Stomach (tissue), 9 donors: Measurements from ENCODE around the gene WDR70. TPM values are rescaled to one million over a fixed set of nuclear protein-coding genes. Genes with fewer than 3 reads are reported as not detected.

ENCODE experiments used
- DNase-seq, 2 donors: peaks; one replicate each; pipeline versions ENCODE4 v3.0.0 to v3.0.0-alpha.2; 2013 to 2019
- H3K27ac ChIP-seq, 5 donors: fragments of 200-600 bp in 4 of 5; sonication (generic) in 4 of 5; one replicate each; pipeline ENCODE4 v1.5.1; 2013 to 2019; ENCODE audit warnings: mild to moderate bottlenecking in 1 of 5, moderate library complexity in 1 of 5
- H3K27me3 ChIP-seq, 3 donors: fragments of 200-600 bp; sonication (generic); one replicate each; pipeline ENCODE4 v1.5.1; 2017 to 2019; ENCODE audit warnings: mixed run types in 1 of 3
- H3K36me3 ChIP-seq, 4 donors: fragments of 200-600 bp; sonication (generic); 1 replicate in 3 of 4; 2 replicates in 1 of 4; pipeline ENCODE4 v1.5.1; 2016 to 2019
- H3K4me1 ChIP-seq, 4 donors: fragments of 200-600 bp; sonication (generic); one replicate each; pipeline ENCODE4 v1.5.1; 2016 to 2019
- H3K4me3 ChIP-seq, 4 donors: fragments of 200-600 bp; sonication (generic) in 3 of 4; one replicate each; pipeline ENCODE4 v1.5.1; 2016 to 2019; ENCODE audit warnings: mild to moderate bottlenecking in 1 of 4
- H3K9me3 ChIP-seq, 4 donors: fragments of 200-600 bp; sonication (generic); one replicate each; pipeline ENCODE4 v1.5.1; 2016 to 2019
- EP300 ChIP-seq: sonication (generic); formaldehyde crosslinking; IDR thresholded peaks from one replicate; pipeline ENCODE4 v1.6.1; 2017; ENCODE audit warnings: antibody characterized with exemption
- POLR2A ChIP-seq, 4 donors: fragments of 450-650 bp; IDR thresholded peaks; one replicate each; pipeline ENCODE4 v1.6.1; 2016; ENCODE audit warnings: antibody characterized with exemption in 4 of 4, control low read depth in 2 of 4, mild to moderate bottlenecking in 1 of 4, moderate library complexity in 1 of 4
- POLR2AphosphoS5 ChIP-seq, 3 donors: sonication (generic); formaldehyde crosslinking; IDR thresholded peaks; one replicate each; pipeline ENCODE4 v1.6.1; 2016; ENCODE audit warnings: antibody characterized with exemption in 3 of 3
- WGBS, 5 donors: extraction: QIAGEN DNeasy Blood & Tissue Kit in 3 of 5; methylation state at CpG; one replicate each; pipeline versions ENCODE4 v1.1.5 to v1.1.7; 2013 to 2018; 5-methylcytosine and 5-hydroxymethylcytosine counted together
- intact Hi-C: fragments of 100-400 bp; cut with DNase I; formaldehyde crosslinking; loops from one replicate; pipeline ENCODE4 v1.15.1; 2023; ENCODE audit warnings: low total_unique reads
- polyA plus RNA-seq, 3 donors: library from polyadenylated mRNA; stranded (reverse); fragments of 200-250 nt; gene quantifications; one replicate each; pipeline ENCODE4 v1.2.3, GENCODE V29; 2013
- total RNA-seq, 5 donors: library from RNA; depleted of rRNA; stranded (reverse); fragments of >200 nt; gene quantifications; one replicate each; pipeline versions ENCODE4 v1.1.0 to v1.2.3, GENCODE V29; 2014 to 2016
- TF ChIP-seq, protein P1 (sequence below), 7 experiments: fragments of 450-650 bp in 4 of 7; fragments of 200-600 bp in 3 of 7; sonication (generic) in 3 of 7; IDR thresholded peaks; one replicate each; pipeline ENCODE4 v1.5.1; 2016 to 2019; ENCODE audit warnings: antibody characterized with exemption in 7 of 7, control low read depth in 2 of 7, mild to moderate bottlenecking in 1 of 7
- donor health status: healthy with polysubstance abuse.
- donor health status: Bipolar disorder and iron deficiency.
- donor health status: healthy.

The WDR70 gene
- total and polyA plus RNA-seq, 8 donors = 13.0 to 131 (median 35.0) TPM

- H3K27me3 ChIP-seq = no peaks in the 10 kb centered on the region
- no peaks in the 10 kb centered on the region for H3K4me1 ChIP-seq
- 90 to 96% (median 91%) methylated on average over 8 of the region's 8 CpGs for WGBS, 5 donors
- H3K9me3 ChIP-seq = no peaks in the 10 kb centered on the region
- DNase-seq = no peak
- H3K27ac ChIP-seq = no peak overlapping the region
- intact Hi-C loops = no loop called here
- H3K4me3 ChIP-seq = no peak overlapping the region
- TF ChIP-seq, protein P1, sequence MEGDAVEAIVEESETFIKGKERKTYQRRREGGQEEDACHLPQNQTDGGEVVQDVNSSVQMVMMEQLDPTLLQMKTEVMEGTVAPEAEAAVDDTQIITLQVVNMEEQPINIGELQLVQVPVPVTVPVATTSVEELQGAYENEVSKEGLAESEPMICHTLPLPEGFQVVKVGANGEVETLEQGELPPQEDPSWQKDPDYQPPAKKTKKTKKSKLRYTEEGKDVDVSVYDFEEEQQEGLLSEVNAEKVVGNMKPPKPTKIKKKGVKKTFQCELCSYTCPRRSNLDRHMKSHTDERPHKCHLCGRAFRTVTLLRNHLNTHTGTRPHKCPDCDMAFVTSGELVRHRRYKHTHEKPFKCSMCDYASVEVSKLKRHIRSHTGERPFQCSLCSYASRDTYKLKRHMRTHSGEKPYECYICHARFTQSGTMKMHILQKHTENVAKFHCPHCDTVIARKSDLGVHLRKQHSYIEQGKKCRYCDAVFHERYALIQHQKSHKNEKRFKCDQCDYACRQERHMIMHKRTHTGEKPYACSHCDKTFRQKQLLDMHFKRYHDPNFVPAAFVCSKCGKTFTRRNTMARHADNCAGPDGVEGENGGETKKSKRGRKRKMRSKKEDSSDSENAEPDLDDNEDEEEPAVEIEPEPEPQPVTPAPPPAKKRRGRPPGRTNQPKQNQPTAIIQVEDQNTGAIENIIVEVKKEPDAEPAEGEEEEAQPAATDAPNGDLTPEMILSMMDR (IDR thresholded peaks at IDR 0.05) = no peak
- no peak for TF ChIP-seq EP300
- TF ChIP-seq POLR2AphosphoS5 (IDR thresholded peaks at IDR 0.05) = no peak
- TF ChIP-seq POLR2A (IDR thresholded peaks at IDR 0.05) = no peak
- H3K36me3 ChIP-seq = peaks cover 0 to 66% (median 52%) of the 10 kb centered on the region in 4 donors
Observed at GRCh38 chr5:37424441-37424840, 45.3 kb downstream of the WDR70 start.

DNA sequence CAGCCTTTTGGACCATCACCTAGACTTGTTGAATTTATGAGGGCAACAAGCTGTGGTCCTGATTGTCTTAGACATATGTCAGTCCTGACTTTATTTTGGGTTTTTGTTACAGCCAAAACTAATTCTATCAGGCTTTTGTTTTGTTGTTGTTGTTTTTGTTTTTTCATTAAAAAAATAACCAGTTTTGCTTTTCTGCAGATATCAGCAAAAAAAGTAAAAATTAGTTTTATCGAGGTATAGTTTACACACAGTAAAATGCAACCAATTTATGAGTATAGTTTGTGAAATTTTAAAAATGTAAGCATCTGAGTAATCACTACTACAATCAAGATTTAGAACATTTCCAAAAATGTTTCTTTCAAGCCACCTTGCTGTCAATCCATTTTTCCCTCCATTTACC is 48.9 kb downstream of the WDR70 start:
- Histone ChIP-seq H3K36me3 (peaks cover 0 to 41% (median 41%) of the 10 kb centered on the region in 4 donors), H3K9me3 (no peaks in the 10 kb centered on the region)
- 87 to 91% (median 89%) methylated on average over 1 of the region's 1 CpG for WGBS, 5 donors

GRCh38 chr5:37435261-37435660 is 56.1 kb downstream of the WDR70 start:
- Histone ChIP-seq H3K27me3 (no peaks in the 10 kb centered on the region), H3K4me3 (no peak overlapping the region), H3K27ac (no peak overlapping the region), H3K36me3 (peaks cover 0 to 22% (median 12%) of the 10 kb centered on the region in 4 donors), H3K9me3 (no peaks in the 10 kb centered on the region), H3K4me1 (peaks cover 0 to 8% (median 2%) of the 10 kb centered on the region in 4 donors)
- no peak for DNase-seq
- intact Hi-C loops = no loop called here
- TF ChIP-seq, protein P1 (IDR thresholded peaks at IDR 0.05) = no peak

More for the DNA sequence above, 48.9 kb downstream of the WDR70 start:
- H3K27me3 ChIP-seq = no peaks in the 10 kb centered on the region
- no peak overlapping the region for H3K4me3 ChIP-seq
- no peak overlapping the region for H3K27ac ChIP-seq
- intact Hi-C loops = no loop called here
- no peaks in the 10 kb centered on the region for H3K4me1 ChIP-seq
- TF ChIP-seq POLR2A (IDR thresholded peaks at IDR 0.05) = no peak
- TF ChIP-seq EP300 = no peak
- TF ChIP-seq, protein P1 (IDR thresholded peaks at IDR 0.05) = no peak
- no peak for TF ChIP-seq POLR2AphosphoS5 (IDR thresholded peaks at IDR 0.05)
- no peak for DNase-seq

- intact Hi-C loops = no loop called here
- no peak for DNase-seq
- 79 to 87% (median 84%) methylated on average over 3 of the region's 3 CpGs for WGBS, 5 donors
- no peak for TF ChIP-seq POLR2A (IDR thresholded peaks at IDR 0.05)
- TF ChIP-seq POLR2AphosphoS5 (IDR thresholded peaks at IDR 0.05) = no peak
- TF ChIP-seq EP300 = no peak
- TF ChIP-seq, protein P1 (IDR thresholded peaks at IDR 0.05) = no peak
- Histone ChIP-seq H3K4me1 (peaks cover 0 to 8% (median 2%) of the 10 kb centered on the region in 4 donors), H3K36me3 (peaks cover 0 to 16% (median 10%) of the 10 kb centered on the region in 4 donors), H3K4me3 (no peak overlapping the region), H3K27me3 (no peaks in the 10 kb centered on the region), H3K27ac (no peak overlapping the region), H3K9me3 (no peaks in the 10 kb centered on the region)
Observed at GRCh38 chr5:37436146-37436934, 57.2 kb downstream of the WDR70 start.
